ENCODE results near the gene NDST1.

DNA sequence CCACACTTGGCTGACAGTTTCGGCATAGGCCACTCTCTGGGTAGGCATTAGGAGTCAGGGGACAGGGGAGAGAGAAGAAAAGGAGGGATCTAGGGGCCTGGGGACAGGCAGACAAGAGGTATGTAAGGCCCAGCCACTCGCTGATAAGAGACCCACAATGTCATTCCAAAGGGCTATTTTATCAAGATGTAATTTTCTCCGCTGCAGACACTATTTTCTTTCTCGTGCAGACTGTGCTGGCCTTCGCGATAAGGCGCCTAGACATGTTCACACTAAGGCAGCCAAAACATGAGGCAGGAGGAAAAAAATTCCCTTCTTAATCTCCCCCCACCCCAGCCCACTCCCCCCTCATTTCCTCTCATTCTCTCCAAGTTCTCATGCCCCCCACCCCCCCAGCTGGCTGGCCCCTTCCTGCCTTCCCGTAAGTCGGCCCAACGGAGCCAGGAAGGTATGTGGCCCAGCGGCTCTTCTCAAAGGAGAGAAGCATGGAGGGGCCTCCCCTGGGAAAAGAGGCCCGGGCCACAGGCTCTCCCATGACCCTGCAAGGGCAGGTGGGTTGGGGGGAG is 87.6 kb downstream of the NDST1 start:
- TF ChIP-seq, protein P1, sequence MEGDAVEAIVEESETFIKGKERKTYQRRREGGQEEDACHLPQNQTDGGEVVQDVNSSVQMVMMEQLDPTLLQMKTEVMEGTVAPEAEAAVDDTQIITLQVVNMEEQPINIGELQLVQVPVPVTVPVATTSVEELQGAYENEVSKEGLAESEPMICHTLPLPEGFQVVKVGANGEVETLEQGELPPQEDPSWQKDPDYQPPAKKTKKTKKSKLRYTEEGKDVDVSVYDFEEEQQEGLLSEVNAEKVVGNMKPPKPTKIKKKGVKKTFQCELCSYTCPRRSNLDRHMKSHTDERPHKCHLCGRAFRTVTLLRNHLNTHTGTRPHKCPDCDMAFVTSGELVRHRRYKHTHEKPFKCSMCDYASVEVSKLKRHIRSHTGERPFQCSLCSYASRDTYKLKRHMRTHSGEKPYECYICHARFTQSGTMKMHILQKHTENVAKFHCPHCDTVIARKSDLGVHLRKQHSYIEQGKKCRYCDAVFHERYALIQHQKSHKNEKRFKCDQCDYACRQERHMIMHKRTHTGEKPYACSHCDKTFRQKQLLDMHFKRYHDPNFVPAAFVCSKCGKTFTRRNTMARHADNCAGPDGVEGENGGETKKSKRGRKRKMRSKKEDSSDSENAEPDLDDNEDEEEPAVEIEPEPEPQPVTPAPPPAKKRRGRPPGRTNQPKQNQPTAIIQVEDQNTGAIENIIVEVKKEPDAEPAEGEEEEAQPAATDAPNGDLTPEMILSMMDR (conservative IDR thresholded peaks at IDR 0.05), result no peak
- TF ChIP-seq ZFX (IDR thresholded peaks at IDR 0.05), result no peak
